MG63 (cell line): ENCODE data around the gene STXBP5. TPM values are rescaled to one million over a fixed set of nuclear protein-coding genes. Genes with fewer than 3 reads are reported as not detected.

ENCODE experiments used
- DNase-seq: peaks from one replicate; pipeline ENCODE4 v3.0.0-alpha.2; 2020
- H3K27me3 ChIP-seq: fragments of 250-450 bp; sonication (Bioruptor Pico); 2 replicates; pipeline ENCODE4 v1.5.1; 2020; ENCODE audit warnings: mild to moderate bottlenecking, moderate library complexity
- H3K36me3 ChIP-seq: fragments of 250-450 bp; sonication (Bioruptor Pico); 2 replicates; pipeline ENCODE4 v1.5.1; 2020; ENCODE audit warnings: mild to moderate bottlenecking, moderate library complexity
- H3K4me3 ChIP-seq: fragments of 250-450 bp; sonication (Bioruptor Pico); 2 replicates; pipeline ENCODE4 v1.5.1; 2020; ENCODE audit warnings: mild to moderate bottlenecking, moderate library complexity
- H3K9me3 ChIP-seq: fragments of 250-450 bp; sonication (Bioruptor Pico); 2 replicates; pipeline ENCODE4 v1.5.1; 2020; ENCODE audit warnings: mild to moderate bottlenecking, moderate library complexity
- total RNA-seq: library from RNA; depleted of rRNA; stranded (reverse); fragments of >200 nt; shearing (Covaris generic); gene quantifications from 2 replicates; pipeline ENCODE4 v1.2.3, GENCODE V29; 2014; ENCODE audit warnings: low replicate concordance

STXBP5 gene
- total RNA-seq, 1 experiment from 2014 or later, result 8.9 TPM

DNA sequence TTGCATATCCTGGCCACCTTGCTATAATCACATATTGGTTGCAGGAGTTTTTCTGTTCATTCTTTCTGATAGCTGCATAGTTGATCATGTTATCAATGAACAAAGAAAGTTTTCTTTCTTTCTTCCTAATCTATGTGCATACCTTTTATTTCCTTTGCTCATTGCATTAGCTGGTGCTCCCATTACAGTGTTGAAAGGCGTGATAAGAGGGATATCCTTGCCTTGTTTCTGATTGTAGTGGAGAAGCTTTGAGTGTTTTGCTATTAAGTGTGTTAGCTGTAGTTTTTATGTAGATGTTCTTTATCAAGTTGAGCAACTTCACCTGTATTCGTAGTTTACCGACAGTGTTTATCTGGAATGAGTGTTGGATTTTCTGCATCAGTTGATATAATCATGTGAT, 14.6 kb downstream of the STXBP5 start:
- Histone ChIP-seq H3K9me3 (no peaks in the 10 kb centered on the region), H3K27me3 (no peaks in the 10 kb centered on the region), H3K36me3 (peaks cover 17% of the 10 kb centered on the region), H3K4me3 (no peak overlapping the region)
- DNase-seq, result no peak

DNA sequence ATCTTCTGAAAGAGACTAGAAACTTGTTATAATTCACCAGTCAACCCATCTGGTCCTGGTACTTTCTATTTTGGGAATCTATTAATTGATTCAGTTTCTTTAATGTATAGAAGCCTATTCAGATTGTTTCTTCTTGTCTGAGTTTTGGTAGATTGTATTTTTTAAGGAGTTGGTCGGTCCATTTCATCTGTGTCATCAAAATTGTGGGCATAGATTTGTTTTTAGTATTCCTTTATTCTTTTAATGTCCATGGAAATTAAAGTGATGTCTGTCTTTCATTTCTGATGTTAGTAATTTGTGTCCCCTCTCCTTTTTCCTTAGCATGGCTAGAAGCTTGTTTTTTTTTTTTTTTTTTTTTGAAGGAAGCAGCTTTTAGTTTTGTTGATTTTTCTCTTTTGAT, 15.2 kb downstream of the STXBP5 start:
- Histone ChIP-seq H3K9me3 (no peaks in the 10 kb centered on the region), H3K36me3 (peaks cover 17% of the 10 kb centered on the region)
- no peak for DNase-seq

GRCh38 chr6:147220345-147220744, 16.1 kb downstream of the STXBP5 start:
- H3K27me3 ChIP-seq, result no peaks in the 10 kb centered on the region
- no peak for DNase-seq
- peaks cover 17% of the 10 kb centered on the region for H3K36me3 ChIP-seq
- H3K4me3 ChIP-seq, result no peak overlapping the region
- H3K9me3 ChIP-seq, result no peaks in the 10 kb centered on the region

More for the DNA sequence above, 15.2 kb downstream of the STXBP5 start:
- no peaks in the 10 kb centered on the region for H3K27me3 ChIP-seq
- no peak overlapping the region for H3K4me3 ChIP-seq

GRCh38 chr6:147221739-147222138, 17.5 kb downstream of the STXBP5 start:
- Histone ChIP-seq H3K27me3 (no peaks in the 10 kb centered on the region), H3K36me3 (peaks cover 17% of the 10 kb centered on the region), H3K4me3 (no peak overlapping the region), H3K9me3 (no peaks in the 10 kb centered on the region)
- no peak for DNase-seq

GRCh38 chr6:147222160-147222838, 18.1 kb downstream of the STXBP5 start:
- DNase-seq, result no peak
- no peaks in the 10 kb centered on the region for H3K27me3 ChIP-seq
- H3K36me3 ChIP-seq, result peaks cover 17% of the 10 kb centered on the region
- no peak overlapping the region for H3K4me3 ChIP-seq
- H3K9me3 ChIP-seq, result no peaks in the 10 kb centered on the region

DNA sequence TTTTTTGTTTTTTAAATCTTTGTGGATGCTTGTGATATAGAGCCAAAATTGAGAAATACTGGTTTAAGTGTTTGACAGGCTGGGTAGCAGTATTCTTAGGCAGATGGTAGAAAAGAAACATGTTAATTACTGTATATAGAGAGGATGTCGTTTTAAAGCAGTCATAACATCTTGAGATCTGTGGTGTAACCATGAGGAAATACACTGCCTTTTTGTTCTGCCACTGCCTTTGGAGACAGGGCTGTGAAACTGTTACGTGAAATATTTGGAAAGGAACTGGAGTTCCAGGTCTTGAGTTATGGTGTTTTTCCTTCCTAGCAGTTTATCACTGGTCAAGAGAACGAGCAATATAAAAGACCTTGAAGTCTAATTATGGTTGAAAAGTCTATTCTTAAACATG, 19.5 kb downstream of the STXBP5 start:
- H3K9me3 ChIP-seq, result no peaks in the 10 kb centered on the region
- no peak overlapping the region for H3K4me3 ChIP-seq
- peaks cover 15% of the 10 kb centered on the region for H3K36me3 ChIP-seq

GRCh38 chr6:147226163-147226724, 22.0 kb downstream of the STXBP5 start:
- no peaks in the 10 kb centered on the region for H3K27me3 ChIP-seq
- no peak overlapping the region for H3K4me3 ChIP-seq
- DNase-seq, result no peak
- peaks cover 9% of the 10 kb centered on the region for H3K36me3 ChIP-seq
- no peaks in the 10 kb centered on the region for H3K9me3 ChIP-seq

More for the DNA sequence above, 19.5 kb downstream of the STXBP5 start:
- H3K27me3 ChIP-seq, result no peaks in the 10 kb centered on the region
- DNase-seq, result no peak

DNA sequence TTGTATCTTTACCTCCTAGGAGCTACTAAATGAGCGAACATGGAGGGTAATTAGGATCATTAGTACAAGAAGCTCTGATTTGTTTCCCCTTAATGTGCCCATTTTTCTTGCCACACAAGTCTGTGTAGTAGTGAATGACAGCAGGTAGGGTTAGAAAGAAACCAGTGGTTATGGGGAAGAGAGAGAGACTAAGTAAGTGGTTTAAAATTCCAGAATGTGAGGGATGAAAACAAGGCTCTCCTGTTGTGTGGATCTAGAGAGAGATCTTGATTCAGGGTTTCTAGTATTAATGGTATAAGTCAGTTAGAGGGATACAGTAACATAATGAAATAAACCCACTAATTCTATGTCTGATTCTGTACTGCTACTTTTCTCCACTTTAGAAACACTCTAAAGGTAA, 22.7 kb downstream of the STXBP5 start:
- peaks cover 9% of the 10 kb centered on the region for H3K36me3 ChIP-seq
- no peaks in the 10 kb centered on the region for H3K9me3 ChIP-seq
- H3K4me3 ChIP-seq, result no peak overlapping the region
- no peak for DNase-seq
- H3K27me3 ChIP-seq, result no peaks in the 10 kb centered on the region

DNA sequence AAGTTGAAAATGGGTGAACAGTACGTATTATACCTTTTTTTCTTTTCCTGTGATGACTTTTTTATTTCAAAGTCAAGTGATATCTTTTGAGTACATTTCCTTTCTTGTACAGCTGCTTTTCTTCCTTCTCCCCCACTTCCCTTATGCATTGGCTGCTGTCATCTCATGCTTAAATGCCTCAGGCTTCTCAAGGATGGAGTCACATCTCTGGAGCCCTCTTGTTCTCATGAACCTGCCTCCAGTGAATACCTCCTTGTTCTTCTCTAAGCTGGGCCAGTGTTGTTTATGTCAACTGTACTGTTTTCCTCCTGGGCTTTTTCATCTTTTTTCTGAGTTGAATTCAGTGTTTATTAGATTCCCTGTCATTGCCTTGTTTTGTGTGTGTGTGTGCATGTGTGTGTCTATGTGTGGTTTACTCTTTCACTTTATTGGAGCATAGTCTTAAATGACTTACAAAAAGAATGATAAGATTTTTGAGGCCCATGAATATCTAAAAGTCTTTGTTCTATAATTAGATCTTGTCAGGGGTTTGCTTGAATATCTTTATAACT, 23.6 kb downstream of the STXBP5 start:
- no peaks in the 10 kb centered on the region for H3K9me3 ChIP-seq
- peaks cover 6% of the 10 kb centered on the region for H3K36me3 ChIP-seq
- DNase-seq, result no peak
- no peak overlapping the region for H3K4me3 ChIP-seq
- no peaks in the 10 kb centered on the region for H3K27me3 ChIP-seq

- no peaks in the 10 kb centered on the region for H3K27me3 ChIP-seq
- no peaks in the 10 kb centered on the region for H3K36me3 ChIP-seq
- DNase-seq, result no peak
- H3K4me3 ChIP-seq, result no peak overlapping the region
- H3K9me3 ChIP-seq, result no peaks in the 10 kb centered on the region
Measured at GRCh38 chr6:147231589-147231988, 27.4 kb downstream of the STXBP5 start.

- Histone ChIP-seq H3K4me3 (no peak overlapping the region), H3K27me3 (no peaks in the 10 kb centered on the region), H3K36me3 (no peaks in the 10 kb centered on the region; the same call in 1 of the 2 replicates), H3K9me3 (no peaks in the 10 kb centered on the region)
- no peak for DNase-seq
Measured at GRCh38 chr6:147234685-147235084, 30.5 kb downstream of the STXBP5 start.

DNA sequence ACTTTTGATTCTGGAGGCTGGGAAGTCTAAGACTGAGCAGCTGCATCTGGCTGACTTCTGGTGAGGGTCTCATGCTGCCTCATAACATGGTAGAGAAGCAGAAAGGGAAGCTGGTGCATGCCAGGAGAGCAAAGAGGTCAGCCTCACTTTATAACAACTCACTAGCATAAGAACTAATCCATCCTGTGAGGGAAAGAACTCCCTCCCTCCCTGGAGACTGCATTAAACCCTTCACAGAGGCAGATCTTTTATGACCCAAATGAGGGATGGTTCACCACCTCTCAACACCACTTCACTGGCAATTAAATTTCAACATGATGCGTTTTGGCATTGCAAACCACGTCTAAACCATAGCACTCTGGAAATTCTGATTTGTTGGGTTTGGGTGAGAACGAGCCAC, 33.9 kb downstream of the STXBP5 start:
- no peak for DNase-seq
- Histone ChIP-seq H3K4me3 (no peak overlapping the region), H3K36me3 (peaks cover 3% of the 10 kb centered on the region), H3K27me3 (no peaks in the 10 kb centered on the region), H3K9me3 (no peaks in the 10 kb centered on the region)

GRCh38 chr6:147238906-147239305, 34.7 kb downstream of the STXBP5 start:
- no peak overlapping the region for H3K4me3 ChIP-seq
- DNase-seq, result no peak
- H3K36me3 ChIP-seq, result peaks cover 3% of the 10 kb centered on the region
- no peaks in the 10 kb centered on the region for H3K27me3 ChIP-seq
- H3K9me3 ChIP-seq, result no peaks in the 10 kb centered on the region

DNA sequence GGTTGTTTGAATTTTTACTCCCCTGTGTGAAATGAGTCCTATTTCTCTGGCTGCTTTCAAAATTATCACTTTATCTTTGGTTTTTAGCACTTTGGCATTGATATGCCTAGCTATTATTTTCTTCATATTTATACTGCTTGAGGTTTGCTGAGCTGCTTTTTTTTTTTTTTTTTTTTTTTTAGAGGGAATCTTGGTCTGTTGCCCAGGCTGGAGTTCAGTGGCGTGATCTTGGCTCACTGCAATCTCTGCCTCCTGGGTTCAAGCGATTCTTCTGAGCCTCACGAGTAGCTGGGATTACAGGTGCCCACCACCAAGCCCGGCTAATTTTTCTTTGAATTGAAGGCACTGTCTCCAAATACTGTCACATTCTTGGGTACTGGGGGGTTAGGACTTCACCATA, 40.6 kb downstream of the STXBP5 start:
- no peaks in the 10 kb centered on the region for H3K27me3 ChIP-seq
- no peak for DNase-seq
- H3K4me3 ChIP-seq, result no peak overlapping the region
- H3K9me3 ChIP-seq, result no peaks in the 10 kb centered on the region
- peaks cover 12% of the 10 kb centered on the region for H3K36me3 ChIP-seq

- no peak for DNase-seq
- 0 out of 2 replicates have a peak, but pooled peaks cover 2% of the 10 kb centered on the region for H3K9me3 ChIP-seq
- no peaks in the 10 kb centered on the region for H3K27me3 ChIP-seq
- H3K36me3 ChIP-seq, result peaks cover 16% of the 10 kb centered on the region
- no peak overlapping the region for H3K4me3 ChIP-seq
Measured at GRCh38 chr6:147245693-147246092, 41.5 kb downstream of the STXBP5 start.

- Histone ChIP-seq H3K27me3 (no peaks in the 10 kb centered on the region), H3K4me3 (no peak overlapping the region), H3K9me3 (0 out of 2 replicates have a peak, but pooled peaks cover 2% of the 10 kb centered on the region), H3K36me3 (peaks cover 29% of the 10 kb centered on the region)
- DNase-seq, result no peak
Measured at GRCh38 chr6:147246853-147247635, 42.8 kb downstream of the STXBP5 start.

GRCh38 chr6:147248859-147249258, 44.6 kb downstream of the STXBP5 start:
- no peaks in the 10 kb centered on the region for H3K27me3 ChIP-seq
- peaks cover 35% of the 10 kb centered on the region for H3K36me3 ChIP-seq

More at GRCh38 chr6:147248859-147249258, 44.6 kb downstream of the STXBP5 start:
- Histone ChIP-seq H3K9me3 (0 out of 2 replicates have a peak, but pooled peaks cover 2% of the 10 kb centered on the region), H3K4me3 (no peak overlapping the region)
- no peak for DNase-seq
